GM12864 (cell line): ENCODE data around the gene MYH9.

Experiments
- DNase-seq: peaks from one replicate; pipeline ENCODE4 v3.0.0-alpha.2; 2011; ENCODE audit warnings: low read depth
- H3K4me3 ChIP-seq: 2 replicates; pipeline ENCODE4 v1.5.1; 2011; ENCODE audit warnings: mild to moderate bottlenecking, low read depth, low read length, control low read depth
- TF ChIP-seq, protein P1 (sequence below): IDR thresholded peaks from 2 replicates; pipeline ENCODE4 v1.5.1; 2011; ENCODE audit warnings: low read depth, mild to moderate bottlenecking, moderate library complexity, low read length, control low read depth, inconsistent platforms; ENCODE audit errors: missing control alignments

MYH9 gene

GRCh38 chr22:36311386-36312085, 76.2 kb downstream of the MYH9 start:
- no peak overlapping the region for H3K4me3 ChIP-seq
- TF ChIP-seq, protein P1, sequence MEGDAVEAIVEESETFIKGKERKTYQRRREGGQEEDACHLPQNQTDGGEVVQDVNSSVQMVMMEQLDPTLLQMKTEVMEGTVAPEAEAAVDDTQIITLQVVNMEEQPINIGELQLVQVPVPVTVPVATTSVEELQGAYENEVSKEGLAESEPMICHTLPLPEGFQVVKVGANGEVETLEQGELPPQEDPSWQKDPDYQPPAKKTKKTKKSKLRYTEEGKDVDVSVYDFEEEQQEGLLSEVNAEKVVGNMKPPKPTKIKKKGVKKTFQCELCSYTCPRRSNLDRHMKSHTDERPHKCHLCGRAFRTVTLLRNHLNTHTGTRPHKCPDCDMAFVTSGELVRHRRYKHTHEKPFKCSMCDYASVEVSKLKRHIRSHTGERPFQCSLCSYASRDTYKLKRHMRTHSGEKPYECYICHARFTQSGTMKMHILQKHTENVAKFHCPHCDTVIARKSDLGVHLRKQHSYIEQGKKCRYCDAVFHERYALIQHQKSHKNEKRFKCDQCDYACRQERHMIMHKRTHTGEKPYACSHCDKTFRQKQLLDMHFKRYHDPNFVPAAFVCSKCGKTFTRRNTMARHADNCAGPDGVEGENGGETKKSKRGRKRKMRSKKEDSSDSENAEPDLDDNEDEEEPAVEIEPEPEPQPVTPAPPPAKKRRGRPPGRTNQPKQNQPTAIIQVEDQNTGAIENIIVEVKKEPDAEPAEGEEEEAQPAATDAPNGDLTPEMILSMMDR: no peak
- no peak for DNase-seq

DNA sequence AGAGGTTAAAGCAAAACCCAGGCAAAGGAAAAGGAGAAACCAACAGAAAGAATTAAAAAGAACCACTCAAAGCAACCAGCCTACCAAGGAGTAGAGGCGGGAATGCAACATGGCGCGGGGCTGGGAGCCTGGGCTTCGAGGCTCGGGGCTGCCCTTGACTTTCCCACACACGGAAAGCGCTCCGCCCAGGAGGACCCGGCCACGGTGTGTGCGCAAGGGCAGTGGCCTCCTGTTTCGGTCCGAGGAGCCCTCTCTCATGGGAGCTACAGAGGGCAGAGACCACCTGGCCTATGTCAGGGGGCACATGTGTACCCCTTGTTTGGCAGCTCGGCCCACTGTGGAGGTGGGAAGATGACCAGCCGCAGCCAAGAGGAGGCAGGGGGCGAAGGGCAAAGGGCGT, 78.9 kb downstream of the MYH9 start:
- H3K4me3 ChIP-seq: no peak overlapping the region
- TF ChIP-seq, protein P1: no peak
- no peak for DNase-seq

- TF ChIP-seq, protein P1: no peak
Observed at GRCh38 chr22:36306227-36306626, 81.5 kb downstream of the MYH9 start.

DNA sequence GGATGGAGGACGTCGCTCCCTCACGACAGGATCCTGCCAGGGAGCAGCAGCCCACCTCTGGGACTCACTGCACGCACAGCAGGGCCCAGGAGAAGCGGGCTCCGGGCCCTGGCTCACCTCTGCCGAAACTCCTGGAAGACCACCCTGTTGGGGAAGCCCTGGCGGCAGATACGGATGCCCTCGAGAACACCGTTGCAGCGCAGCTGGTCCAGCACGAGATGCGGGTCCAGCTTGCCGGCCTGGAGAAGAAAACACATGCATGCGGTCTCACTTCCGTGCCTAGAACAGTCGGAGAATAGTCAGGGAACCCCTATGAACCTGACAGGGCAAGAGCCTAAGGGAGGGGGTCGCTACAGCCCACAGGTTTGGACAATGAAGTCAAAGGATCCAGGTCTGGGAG, 82.0 kb downstream of the MYH9 start:
- no peak overlapping the region for H3K4me3 ChIP-seq
- no peak for DNase-seq
- TF ChIP-seq, protein P1: no peak

More at GRCh38 chr22:36306227-36306626, 81.5 kb downstream of the MYH9 start:
- no peak for DNase-seq
- no peak overlapping the region for H3K4me3 ChIP-seq

DNA sequence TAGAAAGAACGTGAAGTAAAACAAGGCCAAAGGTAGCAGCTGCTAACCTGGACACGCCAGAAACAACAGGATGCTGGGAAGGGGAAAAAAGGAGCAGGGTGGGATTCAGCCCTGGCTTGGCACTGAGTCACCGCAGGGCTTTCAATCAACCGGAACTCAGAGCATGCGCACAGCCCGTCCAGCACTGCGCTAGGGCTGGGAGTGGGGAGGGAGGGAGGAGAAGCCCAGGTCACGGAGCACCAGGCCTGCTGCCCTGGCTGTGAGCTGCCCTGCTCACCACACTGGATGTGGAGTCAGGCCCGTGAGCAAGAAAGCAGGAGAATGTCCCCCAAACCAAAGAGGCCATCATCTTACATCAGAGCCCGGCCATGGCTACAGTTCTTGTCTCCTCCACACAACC, 83.3 kb downstream of the MYH9 start:
- no peak overlapping the region for H3K4me3 ChIP-seq
- TF ChIP-seq, protein P1: no peak
- no peak for DNase-seq

DNA sequence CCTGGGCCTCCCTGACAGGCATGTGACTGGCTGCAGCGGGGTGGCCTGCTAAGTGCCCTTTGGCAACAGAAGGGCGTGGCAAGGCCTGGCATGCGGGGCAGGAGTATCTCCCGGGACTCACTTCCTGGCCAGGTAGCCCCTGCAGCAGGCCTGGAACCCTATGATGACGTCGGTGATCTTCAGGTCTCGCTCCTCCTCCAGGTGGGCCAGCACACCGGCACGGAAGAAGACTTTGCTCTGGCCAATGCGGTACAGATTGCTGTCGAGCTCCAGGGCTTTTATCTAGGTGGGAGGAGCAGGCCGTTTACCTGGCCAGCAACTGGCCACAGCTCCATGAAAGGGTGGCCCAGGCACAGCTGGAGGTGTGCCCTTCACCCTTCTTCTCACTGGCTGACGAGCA, 83.9 kb downstream of the MYH9 start:
- TF ChIP-seq, protein P1: no peak
- DNase-seq: no peak
- H3K4me3 ChIP-seq: no peak overlapping the region

DNA sequence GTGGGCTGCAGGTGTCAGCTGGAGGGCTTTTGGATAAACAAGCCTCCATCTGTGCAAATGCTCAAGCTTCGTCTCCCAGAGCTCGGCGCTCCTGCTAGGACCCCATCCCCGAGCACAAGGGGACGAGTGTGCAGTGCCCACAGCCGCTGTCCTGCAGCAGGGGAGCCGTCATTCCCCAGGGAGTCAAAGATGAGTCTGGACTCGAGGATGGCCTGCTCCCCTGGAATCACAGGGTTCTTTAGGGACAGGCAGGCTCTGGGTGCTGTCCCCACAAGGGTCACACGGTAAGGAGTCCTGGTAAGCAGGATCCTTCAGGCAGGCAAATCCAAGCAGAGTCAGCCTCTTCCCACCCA, 84.7 kb downstream of the MYH9 start:
- DNase-seq: no peak
- TF ChIP-seq, protein P1: no peak
- H3K4me3 ChIP-seq: no peak overlapping the region
